A549 (cell line): ENCODE results near the gene LEO1.

ENCODE experiments used
- CEBPB ChIP-seq, 2 experiments: fragments of >200 bp in 1 of 2; sonication (Bioruptor Twin) in 1 of 2; formaldehyde crosslinking in 1 of 2; IDR thresholded peaks; 2 replicates each; pipeline ENCODE4 v1.6.1; 2012 to 2016
- EP300 ChIP-seq, 2 experiments: fragments of >200 bp; sonication (Bioruptor Twin); formaldehyde crosslinking; IDR thresholded peaks; 2 replicates in 1 of 2; 3 replicates in 1 of 2; pipeline ENCODE4 v1.6.1; 2016 to 2017
- JUN ChIP-seq, 2 experiments: fragments of >200 bp; sonication (Bioruptor Twin); formaldehyde crosslinking; IDR thresholded peaks; 2 replicates in 1 of 2; 3 replicates in 1 of 2; pipeline ENCODE4 v1.6.1; 2016 to 2017
- POLR2A ChIP-seq: IDR thresholded peaks from 2 replicates; pipeline ENCODE4 v1.6.1; 2012; ENCODE audit warnings: mild to moderate bottlenecking, low read length
- RFX5 ChIP-seq: fragments of 450-650 bp; IDR thresholded peaks from 2 replicates; pipeline ENCODE4 v1.7.1; 2014; ENCODE audit warnings: antibody characterized with exemption, mild to moderate bottlenecking, moderate library complexity
- TF ChIP-seq, protein P1 (sequence below): fragments of >200 bp; sonication (Bioruptor Twin); formaldehyde crosslinking; IDR thresholded peaks from 3 replicates; pipeline ENCODE4 v1.5.1; 2016
- TF ChIP-seq, protein P2 (sequence below): fragments of 450-650 bp; IDR thresholded peaks from 2 replicates; pipeline ENCODE4 v1.6.1; 2014; ENCODE audit warnings: antibody characterized with exemption

DNA sequence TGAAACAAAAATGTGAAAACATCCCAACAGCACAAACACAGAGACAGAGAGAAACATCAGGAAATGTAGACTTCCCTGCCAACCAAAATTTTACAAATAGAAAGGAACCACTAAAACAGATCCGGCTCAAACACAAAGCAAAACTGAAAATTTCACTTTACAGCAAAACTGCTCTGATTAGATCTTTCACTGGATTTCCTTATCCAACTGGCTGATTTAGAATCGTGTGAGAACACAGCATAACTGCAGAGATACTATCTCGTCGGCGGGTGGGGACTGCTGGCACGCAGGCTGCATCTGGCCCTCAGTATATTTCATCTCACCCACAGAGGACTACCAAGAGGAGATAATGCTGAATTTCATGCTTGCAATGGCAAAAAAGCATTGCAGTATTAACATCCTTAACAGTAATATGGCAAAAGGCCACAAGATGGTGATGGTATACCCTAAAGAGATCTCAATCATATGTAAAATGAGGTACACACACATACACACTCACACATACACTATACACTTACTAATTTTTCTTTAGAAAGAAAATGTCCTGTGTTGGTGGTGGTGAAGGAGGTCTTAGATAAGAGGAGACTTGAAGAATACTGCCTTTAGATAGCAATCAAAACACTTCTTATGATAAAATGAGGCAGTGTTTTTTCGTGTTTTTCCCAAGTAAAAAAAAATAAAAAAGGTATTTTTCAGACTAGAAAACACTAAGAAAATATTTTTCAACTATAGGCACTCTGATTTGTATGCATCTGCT, 10.6 kb upstream of the LEO1 start:
- TF ChIP-seq JUN (IDR thresholded peaks at IDR 0.05): no peak
- TF ChIP-seq POLR2A: no peak
- TF ChIP-seq, protein P1, sequence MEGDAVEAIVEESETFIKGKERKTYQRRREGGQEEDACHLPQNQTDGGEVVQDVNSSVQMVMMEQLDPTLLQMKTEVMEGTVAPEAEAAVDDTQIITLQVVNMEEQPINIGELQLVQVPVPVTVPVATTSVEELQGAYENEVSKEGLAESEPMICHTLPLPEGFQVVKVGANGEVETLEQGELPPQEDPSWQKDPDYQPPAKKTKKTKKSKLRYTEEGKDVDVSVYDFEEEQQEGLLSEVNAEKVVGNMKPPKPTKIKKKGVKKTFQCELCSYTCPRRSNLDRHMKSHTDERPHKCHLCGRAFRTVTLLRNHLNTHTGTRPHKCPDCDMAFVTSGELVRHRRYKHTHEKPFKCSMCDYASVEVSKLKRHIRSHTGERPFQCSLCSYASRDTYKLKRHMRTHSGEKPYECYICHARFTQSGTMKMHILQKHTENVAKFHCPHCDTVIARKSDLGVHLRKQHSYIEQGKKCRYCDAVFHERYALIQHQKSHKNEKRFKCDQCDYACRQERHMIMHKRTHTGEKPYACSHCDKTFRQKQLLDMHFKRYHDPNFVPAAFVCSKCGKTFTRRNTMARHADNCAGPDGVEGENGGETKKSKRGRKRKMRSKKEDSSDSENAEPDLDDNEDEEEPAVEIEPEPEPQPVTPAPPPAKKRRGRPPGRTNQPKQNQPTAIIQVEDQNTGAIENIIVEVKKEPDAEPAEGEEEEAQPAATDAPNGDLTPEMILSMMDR: peak; percentile 97
- no peak for TF ChIP-seq RFX5
- TF ChIP-seq, protein P2, sequence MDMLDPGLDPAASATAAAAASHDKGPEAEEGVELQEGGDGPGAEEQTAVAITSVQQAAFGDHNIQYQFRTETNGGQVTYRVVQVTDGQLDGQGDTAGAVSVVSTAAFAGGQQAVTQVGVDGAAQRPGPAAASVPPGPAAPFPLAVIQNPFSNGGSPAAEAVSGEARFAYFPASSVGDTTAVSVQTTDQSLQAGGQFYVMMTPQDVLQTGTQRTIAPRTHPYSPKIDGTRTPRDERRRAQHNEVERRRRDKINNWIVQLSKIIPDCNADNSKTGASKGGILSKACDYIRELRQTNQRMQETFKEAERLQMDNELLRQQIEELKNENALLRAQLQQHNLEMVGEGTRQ: no peak
- TF ChIP-seq CEBPB (IDR thresholded peaks at IDR 0.05): no peak; a peak in 1 of 4 replicates
- TF ChIP-seq EP300 (IDR thresholded peaks at IDR 0.05): no peak
